Omental fat pad (tissue), 4 donors: ENCODE data around the gene NPTXR. TPM values are rescaled to one million over a fixed set of nuclear protein-coding genes. Genes with fewer than 3 reads are reported as not detected.

ENCODE experiments used
- ATAC-seq: fragments of 150-250 bp; one replicate; pipeline ENCODE4 v1.9.1; 2016; ENCODE audit warnings: mild to moderate bottlenecking, moderate library complexity; ENCODE audit not compliant: low FRiP score
- DNase-seq: peaks from one replicate; pipeline ENCODE4 v3.0.0-alpha.2; 2019; ENCODE audit warnings: low spot score
- CTCF ChIP-seq, 3 donors: fragments of 450-650 bp; IDR thresholded peaks; one replicate each; pipeline ENCODE4 v1.5.1; 2016 to 2017; ENCODE audit warnings: antibody characterized with exemption in 3 of 3, mild to moderate bottlenecking in 3 of 3, moderate library complexity in 2 of 3
- total RNA-seq, 4 donors: library from RNA; depleted of rRNA; stranded (reverse); fragments of >200 nt; gene quantifications; one replicate each; pipeline ENCODE4 v1.1.0, GENCODE V29; 2016

Gene NPTXR
- total RNA-seq, 4 donors from 2014 or later, result 2.4 to 3.8 (median 3.0) TPM

DNA sequence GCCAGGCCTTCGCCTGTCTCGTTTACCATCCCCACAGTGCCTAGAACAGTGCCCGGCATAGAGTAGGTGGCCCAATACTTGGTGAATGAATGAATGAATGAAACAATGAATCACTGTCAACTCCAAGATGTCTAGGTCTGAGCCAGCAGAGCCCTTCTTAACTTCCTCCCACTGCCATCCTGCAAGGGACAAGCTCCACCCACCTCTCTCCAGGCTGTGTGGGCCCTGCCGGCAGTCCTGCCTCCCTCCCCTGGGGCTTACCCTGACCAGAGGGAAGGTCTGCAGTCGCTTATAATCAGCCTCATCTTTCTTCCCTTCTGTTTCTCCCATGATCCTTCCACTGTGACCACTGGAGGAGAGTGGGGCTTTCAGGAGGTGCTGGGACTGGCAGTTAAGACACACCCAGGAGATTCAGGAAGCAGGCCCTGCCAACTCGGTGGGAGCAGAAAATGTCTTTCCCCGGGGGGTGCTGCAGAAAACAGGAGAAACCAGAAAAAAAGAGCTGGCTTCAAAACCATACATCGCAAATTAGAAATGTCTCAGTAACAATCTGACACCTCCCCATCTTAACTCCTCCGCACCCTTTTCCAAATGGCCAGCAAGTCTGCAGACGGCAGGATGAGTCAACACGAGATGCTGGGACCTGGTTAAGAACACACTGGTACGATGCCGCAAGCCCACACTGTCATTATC lies 61.3 kb downstream of the NPTXR start:
- DNase-seq (no peak), ATAC-seq (peak; percentile 84)
- no peak for TF ChIP-seq CTCF (IDR thresholded peaks at IDR 0.05)

DNA sequence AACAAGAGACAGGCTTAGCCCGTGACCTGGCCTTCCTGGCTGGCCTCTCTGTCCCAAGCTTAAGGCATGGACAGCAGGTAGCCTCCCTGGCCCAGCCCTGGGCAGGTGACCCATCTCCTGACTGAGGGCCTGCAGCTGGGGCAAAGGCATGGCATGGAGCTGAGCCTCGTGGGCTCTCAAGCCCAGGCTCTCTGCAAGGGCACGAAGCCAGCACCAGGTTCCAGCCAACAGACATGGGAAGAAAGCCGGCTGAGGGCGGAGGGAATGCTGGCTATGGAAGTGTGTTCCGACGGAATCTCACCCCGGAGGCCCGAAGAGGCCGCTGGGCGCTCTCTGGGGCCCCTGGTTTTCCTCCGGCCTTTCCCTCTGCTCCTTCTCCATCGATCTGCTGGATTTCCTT lies 62.8 kb downstream of the NPTXR start:
- no peak for DNase-seq
- no peak for ATAC-seq
- TF ChIP-seq CTCF (IDR thresholded peaks at IDR 0.05), result no peak

DNA sequence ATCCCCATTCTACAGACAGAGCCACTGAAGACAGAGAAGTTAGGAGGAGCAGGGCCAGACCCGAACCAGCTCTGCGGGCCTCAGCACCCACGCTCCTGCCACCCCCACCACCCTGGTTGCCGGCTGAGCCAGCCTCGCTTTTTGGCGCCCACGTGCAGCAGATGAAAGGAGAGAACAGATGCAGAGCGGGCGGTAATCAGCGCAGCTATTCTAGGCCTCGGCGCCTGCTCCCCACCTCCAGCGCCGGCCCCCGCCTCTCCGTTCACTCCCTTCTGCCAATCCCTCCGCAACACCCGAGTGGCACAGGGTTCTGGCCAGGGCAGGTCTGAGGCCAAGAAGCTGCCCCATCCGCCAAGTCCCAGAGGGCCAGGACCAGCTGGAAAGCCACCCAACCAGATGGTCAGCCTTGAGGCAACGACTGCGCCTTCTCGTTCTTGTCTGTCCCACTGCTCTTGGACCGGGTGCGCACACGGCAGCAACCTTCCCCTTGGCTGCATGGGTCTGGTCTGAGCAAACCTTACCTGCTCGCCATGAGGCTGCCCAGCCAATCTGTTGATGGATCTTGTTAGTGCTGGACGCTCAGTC lies 66.6 kb downstream of the NPTXR start:
- no peak for DNase-seq
- no peak for TF ChIP-seq CTCF (IDR thresholded peaks at IDR 0.05)
- no peak for ATAC-seq

DNA sequence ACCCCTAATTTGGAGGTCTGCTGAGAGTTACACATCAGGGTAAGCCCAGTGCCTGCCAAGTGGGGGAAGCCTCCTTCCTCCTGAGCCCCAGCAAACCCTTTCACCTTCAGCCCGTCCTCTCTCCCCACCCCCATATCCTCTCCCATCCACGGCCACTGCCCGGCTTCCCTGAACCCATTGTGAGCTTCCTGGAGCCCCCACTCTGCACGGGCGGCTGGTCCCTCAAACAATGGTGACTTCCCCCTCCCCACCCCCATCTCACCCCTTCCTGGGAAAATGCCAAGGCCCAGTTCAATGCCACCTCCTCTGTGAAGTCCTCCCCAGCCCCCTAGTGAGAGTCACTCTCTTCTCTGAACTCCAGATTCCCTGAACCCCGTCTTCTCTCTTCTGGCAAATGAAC lies 67.7 kb downstream of the NPTXR start:
- no peak for TF ChIP-seq CTCF (IDR thresholded peaks at IDR 0.05)
- no peak for DNase-seq
- no peak for ATAC-seq

DNA sequence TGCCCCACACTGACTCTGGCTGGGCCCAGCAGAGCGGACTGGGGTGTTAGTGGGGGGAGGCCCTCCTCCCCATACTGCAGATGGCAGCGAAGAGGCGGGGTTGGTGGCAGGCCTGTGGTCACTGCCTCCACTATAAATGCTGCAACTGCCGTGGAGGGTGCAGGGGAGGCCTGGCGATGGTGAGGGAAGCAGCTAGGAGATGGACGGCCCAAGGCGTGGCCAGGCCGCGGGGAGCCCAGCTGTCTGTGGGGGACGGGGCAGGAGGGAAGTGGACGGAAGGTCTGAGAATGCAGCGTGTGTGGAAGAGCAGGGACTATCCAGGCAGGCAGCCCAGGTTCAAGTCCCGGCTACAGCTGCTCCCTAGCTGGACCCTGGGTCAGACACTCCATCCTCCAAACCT lies 68.2 kb downstream of the NPTXR start:
- ATAC-seq (no peak), DNase-seq (no peak)
- no peak for TF ChIP-seq CTCF (IDR thresholded peaks at IDR 0.05)

- DNase-seq (no peak), ATAC-seq (no peak)
- TF ChIP-seq CTCF (IDR thresholded peaks at IDR 0.05), result no peak
These were observed 69.2 kb downstream of the NPTXR start for GRCh38 chr22:38774496-38775166.
